HG03280 (cell line): ENCODE data around the gene ABAT.

Experiments
- ATAC-seq: cut with Tn5 transposase; IDR thresholded peaks from one replicate; pipeline ENCODE4 v1.9.1; 2021; ENCODE audit warnings: mild to moderate bottlenecking, moderate library complexity; ENCODE audit not compliant: unreplicated experiment

The ABAT gene

DNA sequence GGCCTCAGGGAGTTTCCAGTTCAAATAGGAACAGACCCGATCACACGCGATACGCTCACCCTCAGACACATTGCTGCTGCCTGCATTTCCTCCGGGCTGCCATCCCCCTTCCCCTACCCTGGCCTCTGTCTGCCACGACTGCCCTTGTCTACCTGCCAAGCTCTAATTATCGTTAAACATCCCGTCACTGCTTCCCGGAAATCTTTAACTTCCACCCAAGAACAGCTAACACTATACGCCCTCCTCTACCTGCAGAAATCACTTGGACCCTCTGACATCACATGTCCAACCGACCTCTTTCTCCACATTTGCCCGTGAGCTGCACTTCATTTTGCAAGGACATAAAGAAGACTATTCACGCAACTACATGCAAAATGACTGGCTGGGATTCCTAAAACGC is 40.4 kb downstream of the ABAT start:
- no peak for ATAC-seq

DNA sequence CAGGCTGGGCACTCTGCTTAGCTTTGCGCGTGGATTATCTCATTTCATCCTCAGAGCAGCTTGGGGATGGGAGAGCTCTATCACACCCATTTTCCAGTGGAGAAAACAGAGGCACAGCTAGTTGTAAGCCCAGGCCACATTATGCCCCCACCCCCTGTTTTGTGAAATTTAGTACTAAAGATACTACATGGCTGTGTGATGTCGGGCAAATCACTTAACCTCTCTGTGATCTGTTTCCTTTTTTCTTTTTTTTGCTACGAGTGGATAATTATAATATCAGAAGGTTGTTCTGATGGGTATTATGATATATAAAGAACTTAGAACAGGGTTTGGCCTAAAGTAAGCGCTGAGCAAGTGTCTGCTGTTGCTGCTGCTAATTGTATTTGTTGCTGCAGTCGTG is 41.6 kb downstream of the ABAT start:
- ATAC-seq: no peak

DNA sequence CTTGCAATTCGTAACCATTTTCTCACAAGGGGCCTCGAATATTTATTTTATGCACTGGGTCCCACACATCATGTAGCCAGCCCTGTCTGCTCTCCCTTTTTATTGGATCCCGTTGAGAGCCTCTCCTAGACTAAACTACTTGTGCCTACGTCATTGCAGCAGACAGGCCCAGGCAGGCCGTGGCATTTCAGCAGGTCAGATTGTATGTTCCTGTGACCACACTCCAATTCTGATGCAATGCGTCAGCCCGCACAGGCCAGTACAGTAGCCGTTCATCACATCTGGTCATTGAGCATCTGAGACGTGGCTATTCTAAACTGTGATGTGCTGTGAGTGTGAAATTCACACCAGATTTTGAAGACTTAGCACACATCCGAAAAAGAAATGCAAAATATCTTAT is 42.2 kb downstream of the ABAT start:
- ATAC-seq: no peak

DNA sequence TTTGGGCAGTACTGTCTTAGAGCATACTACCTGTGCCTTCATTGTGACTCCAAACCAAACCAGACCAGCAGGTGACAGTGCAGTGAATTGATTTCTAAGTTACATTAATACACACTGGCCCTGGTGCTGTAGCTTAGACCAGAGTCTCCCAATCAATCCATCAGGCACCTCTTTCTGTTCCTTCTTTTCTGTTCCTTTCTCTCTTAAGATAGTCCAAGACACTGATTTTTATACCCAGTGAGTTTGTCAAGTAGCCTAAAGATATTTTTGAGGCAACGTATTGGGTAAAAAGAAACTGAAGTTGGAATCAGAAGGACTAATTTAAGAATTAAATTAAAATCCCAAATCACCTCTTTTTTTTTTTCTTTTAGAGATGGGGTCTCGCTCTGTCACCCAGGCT is 43.1 kb downstream of the ABAT start:
- no peak for ATAC-seq

DNA sequence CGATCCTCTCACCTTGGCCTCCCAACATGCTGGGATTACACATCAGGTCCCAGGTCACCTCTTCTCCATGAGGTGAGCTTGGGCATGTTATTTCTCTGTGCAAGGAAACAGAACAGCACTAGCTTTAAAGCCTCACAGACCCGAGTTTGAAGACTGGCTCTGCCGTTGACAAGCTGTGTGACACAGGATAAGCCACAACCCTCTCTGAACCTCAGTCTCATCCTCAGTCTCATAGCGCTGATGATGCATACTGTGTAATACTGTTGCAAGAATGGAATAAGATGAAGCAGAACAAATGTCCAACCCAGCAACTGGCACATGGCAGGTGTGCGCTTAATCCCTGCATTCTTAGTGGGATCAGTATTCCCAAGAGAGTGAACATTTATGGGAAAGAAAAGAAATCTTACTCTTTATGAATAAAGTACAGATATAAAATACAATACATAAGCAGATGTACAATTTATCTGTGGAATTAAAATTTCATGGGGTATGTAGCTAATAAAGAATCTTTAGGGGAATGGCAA is 43.5 kb downstream of the ABAT start:
- no peak for ATAC-seq

DNA sequence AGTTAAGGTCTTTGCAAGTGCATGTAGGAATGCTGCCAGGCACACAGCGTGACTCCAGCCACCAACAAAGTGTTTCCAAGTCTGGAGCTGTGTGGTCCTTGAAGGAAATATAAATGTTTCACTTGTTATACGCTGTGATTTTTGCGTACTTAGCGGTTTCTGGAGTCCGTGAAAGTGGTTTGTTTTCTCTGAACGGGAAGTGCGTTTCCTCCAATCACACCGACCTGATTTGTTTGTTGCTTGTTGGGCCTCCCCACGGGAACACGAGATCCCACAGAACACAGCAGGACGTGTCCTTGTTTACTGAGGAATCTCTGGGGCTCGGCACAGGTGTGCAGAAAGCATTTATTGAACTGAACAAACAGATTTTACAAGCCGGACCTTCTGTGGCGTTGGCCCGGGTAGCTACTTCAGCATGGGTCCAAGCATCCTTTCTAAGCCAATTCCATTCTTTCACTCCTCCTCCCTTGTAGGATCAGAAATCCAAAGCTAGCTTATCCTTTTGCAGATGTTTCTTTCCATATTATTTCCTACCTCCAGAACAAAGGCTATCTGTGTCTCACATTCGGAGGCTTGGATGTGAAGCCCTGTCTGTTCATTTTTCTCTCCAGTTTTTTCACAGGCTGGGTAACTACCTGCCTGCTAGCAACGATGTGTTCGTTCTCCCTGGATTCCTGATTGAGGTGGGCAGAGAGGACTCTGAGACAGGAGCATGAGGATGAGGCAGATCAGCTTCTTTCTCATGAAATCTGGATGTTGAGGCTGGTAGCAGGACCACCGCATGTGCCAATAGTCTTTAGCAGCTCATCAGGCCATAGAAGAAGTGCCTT is 44.6 kb downstream of the ABAT start:
- no peak for ATAC-seq

DNA sequence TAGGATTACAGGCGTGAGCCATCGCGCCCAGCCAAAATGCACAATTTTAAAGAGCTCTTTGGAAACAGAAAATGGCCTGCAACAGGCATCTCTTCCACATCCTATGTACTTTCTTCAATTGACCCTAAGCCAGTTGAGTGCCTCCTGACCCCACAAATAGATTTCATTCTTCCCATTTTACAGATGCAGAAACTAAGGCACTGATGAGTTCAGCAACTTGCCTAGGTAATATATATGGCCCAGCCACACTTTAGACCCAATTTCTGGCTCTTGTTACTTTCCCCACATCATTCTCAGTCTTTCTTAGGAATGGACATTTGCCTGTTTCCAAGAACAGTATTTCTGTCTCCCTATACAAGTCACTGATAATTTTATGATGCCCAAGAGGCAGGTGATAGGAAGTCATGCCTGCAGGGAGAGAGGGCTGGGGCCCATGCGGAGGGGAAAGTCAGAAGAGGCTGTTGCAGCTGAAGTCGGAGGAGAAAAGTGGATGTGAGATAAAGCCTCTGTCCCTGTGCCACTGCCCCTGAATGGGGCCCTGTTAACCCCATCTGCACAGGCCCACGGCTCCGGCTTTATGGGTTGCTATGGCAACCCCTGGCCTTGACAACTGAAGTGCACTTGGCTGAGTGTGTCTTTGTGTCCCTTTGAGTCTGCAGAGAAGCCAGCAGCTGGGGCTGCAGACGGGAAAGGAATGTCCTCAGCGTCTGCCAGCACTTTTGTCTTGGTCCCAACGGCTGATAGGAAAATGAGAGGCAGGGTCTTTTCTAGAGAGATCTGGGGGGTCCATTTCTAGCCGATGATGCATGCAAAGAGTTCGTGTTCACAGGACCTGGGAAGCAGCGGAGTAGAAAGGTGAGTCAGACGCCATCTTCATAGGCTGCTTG is 45.9 kb downstream of the ABAT start:
- ATAC-seq: no peak

DNA sequence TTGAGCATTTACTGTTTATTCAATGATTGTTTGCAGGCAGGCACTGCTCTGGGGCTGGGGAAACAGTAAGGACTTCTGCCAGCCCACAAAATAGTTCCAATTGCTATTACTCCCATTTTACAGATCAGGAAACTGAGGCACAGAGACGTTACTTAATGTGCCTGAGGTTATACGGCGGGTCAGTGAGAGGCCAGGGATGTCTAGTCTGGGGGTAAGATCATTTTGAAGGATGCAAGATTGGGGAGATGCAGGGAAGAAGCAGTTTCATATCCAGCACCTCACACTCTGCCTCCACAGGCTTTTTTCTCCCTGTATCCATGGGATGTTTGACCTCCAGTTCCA is 46.5 kb downstream of the ABAT start:
- ATAC-seq: no peak

DNA sequence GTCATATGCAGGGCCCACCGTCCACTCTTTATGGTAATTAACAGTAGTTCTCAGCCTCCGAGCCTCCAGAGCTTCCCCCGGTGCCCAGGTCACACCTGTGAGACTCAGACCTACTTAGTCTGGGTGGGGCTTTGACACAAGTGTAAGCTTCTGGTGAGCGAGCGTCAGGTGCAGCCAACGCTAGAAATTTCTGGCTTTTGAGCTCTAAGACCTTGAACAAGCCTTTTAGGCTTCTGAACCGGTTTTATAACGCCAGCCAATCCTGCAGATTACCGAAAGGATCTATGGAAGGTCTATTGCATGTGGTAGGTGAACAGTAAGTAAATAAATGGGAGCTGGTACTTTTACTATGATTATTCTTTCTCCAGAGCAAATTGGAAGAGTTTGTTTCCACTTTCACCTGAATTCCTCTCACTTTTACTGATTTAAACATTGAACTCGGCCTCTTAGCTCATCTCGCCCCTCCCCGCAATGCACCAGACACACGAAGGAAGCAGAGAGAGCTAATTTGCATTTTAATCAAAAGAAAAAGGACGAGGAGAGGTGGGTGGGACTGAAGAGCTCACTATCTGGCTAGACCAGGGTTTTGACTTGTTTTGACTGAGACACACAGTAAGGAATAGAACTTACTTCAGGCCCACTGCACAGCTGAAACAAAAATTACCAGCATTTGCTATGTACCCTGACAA is 47.1 kb downstream of the ABAT start:
- no peak for ATAC-seq

DNA sequence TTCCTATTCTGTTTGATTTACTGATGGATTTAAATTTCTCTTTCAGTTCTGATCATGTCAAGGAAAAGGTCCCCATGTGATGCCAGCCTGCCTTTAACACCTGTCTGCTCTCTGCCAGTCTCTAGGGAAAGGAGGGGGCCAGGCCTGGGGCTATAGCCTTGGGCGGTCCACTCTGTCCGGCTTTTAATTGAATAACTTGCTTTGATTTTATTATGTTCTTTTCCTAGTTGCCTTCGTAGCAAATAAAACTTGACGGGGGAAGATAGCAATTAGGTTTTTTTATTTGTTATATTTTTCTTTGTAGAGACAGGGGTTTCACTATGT is 47.6 kb downstream of the ABAT start:
- ATAC-seq: no peak

DNA sequence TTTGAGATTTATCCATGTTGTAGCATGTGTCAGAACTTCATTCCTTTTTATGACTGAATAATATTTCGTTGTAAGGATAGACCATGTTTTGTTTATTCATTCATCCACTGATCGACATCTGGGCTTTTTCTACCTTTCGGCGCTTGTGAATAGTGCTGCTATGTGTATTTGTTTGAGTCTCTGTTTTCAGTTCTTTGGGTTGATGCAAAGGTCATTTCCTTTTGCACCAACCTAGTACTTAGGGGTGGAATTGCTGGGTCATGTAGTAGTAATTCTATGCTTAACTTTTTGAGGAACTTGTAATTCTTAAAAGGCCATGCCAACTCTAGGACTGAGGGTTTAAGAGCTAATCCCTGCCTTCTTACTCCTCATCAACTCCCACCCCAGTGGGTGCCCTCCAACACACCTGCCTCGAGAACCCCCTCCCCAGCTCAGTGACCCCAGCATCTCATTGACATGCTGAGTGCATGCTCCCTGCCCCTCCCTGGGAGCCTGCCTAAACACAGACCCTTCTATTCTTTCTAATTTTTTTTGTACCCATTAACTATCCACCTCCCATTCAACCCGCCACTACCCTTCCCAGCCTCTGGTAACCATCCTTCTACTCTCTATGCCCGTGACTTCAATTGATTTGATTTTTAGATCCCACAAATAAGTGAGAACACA is 51.2 kb downstream of the ABAT start:
- no peak for ATAC-seq

DNA sequence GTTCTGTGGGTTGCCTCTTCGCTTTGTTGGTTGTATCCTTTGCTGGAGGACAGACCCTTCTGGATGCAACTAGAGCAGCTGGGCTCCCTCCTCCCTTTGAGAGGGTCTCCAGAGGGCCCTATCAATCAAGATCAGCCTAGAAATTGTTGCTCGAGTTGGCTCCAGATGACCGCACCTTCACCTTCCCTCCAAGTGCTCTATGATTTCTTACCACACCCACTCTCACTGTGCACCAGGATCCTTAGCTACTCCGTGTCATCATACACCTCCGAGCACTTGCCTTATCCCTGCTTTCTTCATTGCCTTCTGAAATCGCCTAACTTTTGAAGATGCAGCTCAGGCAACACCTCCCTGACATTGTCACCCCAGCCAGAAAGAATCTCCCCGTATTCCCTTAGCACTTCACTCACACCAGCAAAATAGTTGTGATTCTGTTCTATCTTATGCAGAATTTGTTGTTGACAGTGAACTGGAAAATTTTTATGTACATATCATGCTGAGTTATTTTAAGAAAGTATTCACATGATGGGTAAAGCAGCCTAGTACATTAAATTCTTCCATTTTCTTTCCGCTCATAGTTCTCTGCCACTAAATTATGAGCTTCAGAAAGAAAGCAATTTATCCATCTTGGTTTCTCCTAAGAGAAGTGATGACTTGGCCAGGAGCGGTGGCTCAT is 52.9 kb downstream of the ABAT start:
- no peak for ATAC-seq

DNA sequence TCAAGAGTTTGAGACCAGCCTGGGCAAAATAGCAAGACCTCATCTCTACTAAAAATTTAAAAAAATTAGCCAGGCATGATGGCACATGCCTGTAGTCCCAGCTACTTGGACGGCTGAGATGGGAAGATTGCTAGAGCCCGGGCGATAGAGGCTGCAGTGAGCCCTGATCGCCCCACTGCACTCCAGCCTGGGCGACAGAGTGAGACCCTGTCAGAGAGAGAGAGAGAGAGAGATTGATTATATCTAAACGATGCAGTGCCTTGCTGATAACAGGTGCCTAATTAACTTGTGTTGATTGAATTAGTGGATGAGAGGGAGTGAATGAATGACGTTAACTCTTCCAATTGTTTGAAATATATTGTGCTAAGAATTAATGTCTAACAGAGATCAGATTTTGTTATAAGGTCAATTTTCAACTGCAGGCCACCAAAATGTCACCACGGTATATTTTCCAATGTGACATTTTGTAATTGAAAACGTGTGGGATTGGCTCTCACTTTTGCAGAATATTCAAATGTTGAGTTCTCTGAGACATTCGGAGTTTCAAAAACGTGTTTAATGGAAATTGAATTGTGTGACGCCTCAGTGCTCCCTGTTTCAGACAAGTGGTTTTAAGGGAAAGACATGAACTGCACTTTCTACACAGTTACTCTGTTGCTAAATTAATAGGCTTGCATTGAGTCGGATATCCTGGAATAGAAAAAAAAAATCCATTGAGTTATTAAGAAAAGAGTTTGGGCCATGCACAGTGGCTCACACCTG is 53.6 kb downstream of the ABAT start:
- ATAC-seq: no peak

DNA sequence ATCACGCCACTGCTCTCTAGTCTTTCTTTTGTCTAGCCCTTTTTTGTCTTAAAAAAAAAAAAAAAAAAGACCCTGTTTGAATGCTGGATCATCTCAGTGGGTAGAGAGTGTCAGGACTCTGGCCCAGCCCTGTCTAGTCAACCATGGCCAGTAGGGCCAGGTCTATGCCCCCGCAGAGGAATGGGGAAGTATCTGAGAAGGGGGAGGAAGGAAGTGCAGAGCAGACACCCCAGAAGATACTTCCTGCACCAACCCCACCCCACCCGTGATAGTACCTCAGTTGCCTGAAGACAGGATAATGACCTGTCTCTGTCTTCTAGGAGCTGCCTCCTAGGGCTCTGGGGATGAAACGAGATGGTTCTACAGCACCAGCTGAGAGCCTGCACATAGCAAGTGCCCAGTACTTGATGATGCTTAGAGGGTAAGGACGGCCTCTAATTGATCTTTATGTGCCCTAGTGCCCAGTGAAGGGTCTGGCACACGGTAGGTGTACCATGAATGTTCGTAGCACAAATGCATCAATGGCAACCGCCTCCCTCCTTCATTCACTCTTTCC is 55.4 kb downstream of the ABAT start:
- no peak for ATAC-seq

DNA sequence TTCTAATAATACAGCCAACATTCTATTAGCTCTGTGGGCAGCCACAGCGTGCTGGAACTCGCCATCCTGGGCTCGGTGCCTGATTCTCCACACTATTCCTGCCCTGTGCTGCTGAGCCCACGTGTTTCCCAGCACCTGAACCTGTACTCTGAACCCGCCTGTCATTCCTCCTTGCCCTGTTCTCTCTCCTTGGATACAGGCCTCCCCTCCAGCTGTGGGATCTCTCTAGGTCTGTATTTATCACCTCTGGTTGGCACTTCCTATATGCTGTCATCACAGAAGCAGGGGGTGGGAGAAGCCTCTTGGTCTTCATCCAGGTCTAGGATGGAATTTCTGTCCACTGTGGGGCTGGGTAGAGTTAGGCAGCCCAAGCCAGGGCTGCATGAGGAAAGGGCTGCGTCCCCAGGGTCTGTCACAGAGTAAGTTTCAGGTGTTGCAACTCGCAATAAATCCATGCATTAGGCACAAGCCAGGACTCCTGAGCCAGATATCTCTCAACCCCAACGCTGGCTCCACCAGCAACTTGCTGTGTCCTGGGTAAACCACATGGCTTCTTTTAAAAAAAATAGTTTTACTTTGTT is 56.0 kb downstream of the ABAT start:
- no peak for ATAC-seq

DNA sequence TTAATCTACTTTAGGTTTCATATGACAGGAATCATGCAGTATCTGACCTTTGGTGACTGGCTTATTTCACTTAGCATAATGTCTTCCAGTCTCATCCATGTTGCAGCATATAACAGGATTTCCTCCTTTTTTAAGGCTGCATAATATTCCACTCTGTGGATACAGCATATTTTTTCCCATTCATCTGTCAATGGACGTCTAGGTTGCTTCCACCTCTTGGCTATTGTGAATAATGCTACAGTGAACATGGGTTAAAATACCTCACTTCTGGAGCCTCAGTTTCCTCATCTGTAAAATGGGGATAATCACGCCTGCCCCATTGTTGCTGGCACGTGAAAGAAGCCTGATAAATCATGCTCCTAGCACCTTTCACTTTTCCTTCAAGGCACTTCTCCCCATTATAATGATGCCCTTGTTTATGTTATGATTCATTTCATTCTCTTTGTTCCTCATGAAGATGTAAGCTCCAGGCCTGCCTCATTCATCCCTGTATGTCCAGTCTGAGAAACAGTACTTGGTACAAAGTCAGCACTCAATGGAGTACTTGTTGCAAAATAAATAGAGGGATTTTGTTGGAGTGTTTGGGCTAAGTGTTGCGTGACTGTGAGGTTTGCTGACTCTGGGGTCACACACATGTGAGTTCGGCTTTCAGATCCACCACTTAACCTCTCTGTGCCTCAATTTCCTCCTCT is 59.6 kb downstream of the ABAT start:
- no peak for ATAC-seq

DNA sequence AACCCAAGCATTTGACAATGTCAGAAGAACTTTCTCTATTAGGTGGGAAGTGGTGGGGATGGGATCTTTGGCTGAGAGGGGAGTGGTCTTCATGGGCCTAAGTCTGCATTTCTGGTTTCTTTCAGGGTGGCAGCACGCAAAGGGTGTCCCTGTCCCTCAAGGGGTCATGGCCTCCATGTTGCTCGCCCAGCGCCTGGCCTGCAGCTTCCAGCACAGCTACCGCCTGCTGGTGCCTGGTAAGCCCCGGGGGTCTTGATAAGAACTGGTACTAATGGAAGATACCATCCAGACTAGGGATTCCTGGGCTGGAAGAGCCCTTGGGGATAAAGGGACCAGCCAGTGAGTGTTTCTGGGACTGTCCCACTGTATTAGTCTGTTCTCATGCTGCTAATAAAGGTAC is 61.2 kb downstream of the ABAT start:
- ATAC-seq: no peak

DNA sequence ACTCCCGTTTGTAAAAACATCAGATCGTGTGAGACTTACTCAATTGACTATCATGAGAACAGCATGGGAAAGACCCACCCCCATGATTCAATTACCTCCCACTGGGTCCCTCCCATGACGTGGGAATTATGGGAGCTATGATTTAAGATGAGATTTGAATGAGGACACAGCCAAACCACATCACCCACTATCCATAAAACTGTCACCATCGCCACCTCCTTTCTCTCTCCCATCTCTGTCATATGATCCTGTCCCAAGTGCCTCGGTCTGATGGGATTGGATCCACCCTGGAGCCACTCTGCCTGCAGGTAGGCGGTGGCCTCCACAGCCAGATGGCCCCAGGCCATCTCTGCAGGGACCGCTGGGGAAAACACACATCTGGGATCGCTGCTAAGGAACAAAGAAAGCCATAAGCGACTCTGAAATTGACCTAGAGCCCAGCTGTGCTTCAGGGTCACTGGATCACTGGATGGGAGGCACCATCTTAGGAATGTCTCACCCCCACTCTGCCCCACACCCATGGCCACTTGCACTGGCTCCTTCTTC is 61.8 kb downstream of the ABAT start:
- ATAC-seq: no peak
